Sigmoid colon (tissue), 7 donors: ENCODE data around the gene ENAH. TPM values are rescaled to one million over a fixed set of nuclear protein-coding genes. Genes with fewer than 3 reads are reported as not detected.
A peak's percentile ranks its signal among the peaks of the same experiment; 100 is the strongest.
"Not testable (repeated sequence)": the region's sequence is repeated elsewhere in the genome, so short reads cannot be mapped to it uniquely, and the experiment has no call there.

Source experiments
- DNase-seq: peaks from one replicate; pipeline ENCODE4 v3.0.0-alpha.2; 2019
- H3K27ac ChIP-seq, 4 donors: fragments of 200-600 bp; sonication (generic); one replicate each; pipeline ENCODE4 v1.5.1; 2016 to 2019; ENCODE audit warnings: mild to moderate bottlenecking in 1 of 4
- H3K27me3 ChIP-seq, 3 donors: fragments of 200-600 bp; sonication (generic); one replicate each; pipeline ENCODE4 v1.5.1; 2019; ENCODE audit warnings: mild to moderate bottlenecking in 1 of 3
- H3K36me3 ChIP-seq, 4 donors: fragments of 200-600 bp; sonication (generic); one replicate each; pipeline ENCODE4 v1.5.1; 2016 to 2019
- H3K4me1 ChIP-seq, 4 donors: fragments of 200-600 bp; sonication (generic); one replicate each; pipeline ENCODE4 v1.5.1; 2017 to 2019
- H3K4me3 ChIP-seq, 4 donors: fragments of 200-600 bp; sonication (generic); one replicate each; pipeline ENCODE4 v1.5.1; 2017 to 2019; ENCODE audit warnings: mild to moderate bottlenecking in 2 of 4, moderate library complexity in 1 of 4
- H3K9me3 ChIP-seq, 4 donors: fragments of 200-600 bp in 3 of 4; sonication (generic) in 3 of 4; one replicate each; pipeline versions ENCODE4 v1.5.1 to v1.6.1; 2013 to 2019
- CTCF ChIP-seq, 4 experiments: fragments of 450-650 bp in 3 of 4; fragments of 200-600 bp in 1 of 4; IDR thresholded peaks; one replicate each; pipeline ENCODE4 v1.5.1; 2016 to 2019; ENCODE audit warnings: antibody characterized with exemption in 4 of 4, mild to moderate bottlenecking in 3 of 4, moderate library complexity in 2 of 4
- EP300 ChIP-seq, 4 donors: sonication (generic); formaldehyde crosslinking; IDR thresholded peaks; one replicate each; pipeline ENCODE4 v1.6.1; 2017; ENCODE audit warnings: antibody characterized with exemption in 4 of 4
- POLR2A ChIP-seq, 2 donors: fragments of 450-650 bp; IDR thresholded peaks; one replicate each; pipeline ENCODE4 v1.6.1; 2016; ENCODE audit warnings: antibody characterized with exemption in 2 of 2, mild to moderate bottlenecking in 2 of 2, moderate library complexity in 2 of 2
- POLR2AphosphoS5 ChIP-seq, 4 donors: sonication (generic); formaldehyde crosslinking; IDR thresholded peaks; one replicate each; pipeline ENCODE4 v1.6.1; 2017; ENCODE audit warnings: antibody characterized with exemption in 4 of 4
- WGBS, 2 donors: extraction: QIAGEN DNeasy Blood & Tissue Kit; methylation state at CpG; one replicate each; pipeline ENCODE4 v1.1.7; 2013; 5-methylcytosine and 5-hydroxymethylcytosine counted together
- intact Hi-C: fragments of 100-400 bp; cut with DNase I; formaldehyde crosslinking; loops from one replicate; pipeline ENCODE4 v1.15.1; 2023
- polyA plus RNA-seq, 3 donors: library from polyadenylated mRNA; stranded (reverse); fragments of 200-250 nt; gene quantifications; one replicate each; pipeline ENCODE4 v1.2.3, GENCODE V29; 2013
- total RNA-seq, 4 donors: library from RNA; depleted of rRNA; stranded (reverse); fragments of >200 nt; gene quantifications; one replicate each; pipeline ENCODE4 v1.1.0, GENCODE V29; 2016
- donor health status: healthy with polysubstance abuse.
- donor health status: Bipolar disorder and iron deficiency.
- donor health status: healthy.

Gene ENAH
- total and polyA plus RNA-seq, 7 donors, result 9.6 to 197 (median 92.2) TPM

GRCh38 chr1:225638853-225639252 lies 14.1 kb downstream of the ENAH start:
- intact Hi-C loops, result no loop called here
- no peak overlapping the region for H3K4me3 ChIP-seq
- no peak for TF ChIP-seq POLR2AphosphoS5 (IDR thresholded peaks at IDR 0.05)
- no peak for TF ChIP-seq POLR2A (IDR thresholded peaks at IDR 0.05)
- no peak for TF ChIP-seq CTCF (IDR thresholded peaks at IDR 0.05)
- 94 to 95% methylated on average over 1 of the region's 1 CpG for WGBS, 2 donors
- no peaks in the 10 kb centered on the region for H3K27me3 ChIP-seq
- no peaks in the 10 kb centered on the region for H3K9me3 ChIP-seq
- no peak for DNase-seq
- no peaks in the 10 kb centered on the region for H3K36me3 ChIP-seq
- peaks cover 0 to 28% (median 18%) of the 10 kb centered on the region in 4 donors for H3K4me1 ChIP-seq
- peak overlapping the region in 1 of 4 donors; percentile 12 for H3K27ac ChIP-seq

DNA sequence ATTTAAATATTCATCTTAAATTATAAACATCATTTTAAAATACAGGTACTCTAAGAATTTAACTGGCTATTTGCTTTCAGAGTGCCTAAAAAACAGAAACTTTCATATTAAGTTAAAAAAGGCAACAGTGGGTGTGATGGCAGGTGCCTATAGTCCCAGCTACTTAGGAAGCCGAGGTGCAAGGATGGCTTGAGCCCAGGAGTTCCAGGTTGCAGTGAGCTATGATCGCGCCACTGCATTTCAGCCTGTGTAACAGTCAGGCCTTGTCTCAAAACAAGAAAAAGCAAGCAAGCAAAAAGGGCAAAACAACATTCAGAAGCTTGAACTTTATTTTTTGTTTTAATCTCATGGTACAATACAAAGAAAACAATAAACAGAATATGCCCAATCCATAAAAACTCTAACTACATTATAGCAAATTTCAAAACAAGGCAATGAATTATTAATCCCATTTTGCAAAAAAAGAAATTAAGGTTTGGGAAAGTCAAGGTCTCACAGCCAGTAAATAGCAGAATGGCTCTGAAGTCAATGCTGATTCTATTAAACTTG lies 15.2 kb downstream of the ENAH start:
- peak overlapping the region in 2 of 4 donors; percentile 0 to 5 for H3K27ac ChIP-seq
- no peak overlapping the region for H3K4me3 ChIP-seq
- no peaks in the 10 kb centered on the region for H3K27me3 ChIP-seq
- H3K9me3 ChIP-seq, result no peaks in the 10 kb centered on the region
- WGBS, 2 donors, result 96 to 97% methylated on average over 3 of the region's 3 CpGs
- H3K36me3 ChIP-seq, result no peaks in the 10 kb centered on the region
- intact Hi-C loops, result no loop called here
- peaks cover 0 to 32% (median 20%) of the 10 kb centered on the region in 4 donors for H3K4me1 ChIP-seq
- TF ChIP-seq POLR2AphosphoS5 (IDR thresholded peaks at IDR 0.05), result no peak
- TF ChIP-seq CTCF (IDR thresholded peaks at IDR 0.05), result no peak
- TF ChIP-seq EP300 (IDR thresholded peaks at IDR 0.05), result no peak
- no peak for TF ChIP-seq POLR2A (IDR thresholded peaks at IDR 0.05)
- DNase-seq, result no peak

- DNase-seq, H3K4me3 ChIP-seq, H3K9me3 ChIP-seq, intact Hi-C loops, H3K27me3 ChIP-seq, H3K36me3 ChIP-seq: not testable (repeated sequence)
- WGBS, 2 donors, result 92 to 94% methylated on average over 8 of the region's 8 CpGs
- Histone ChIP-seq H3K27ac (peak overlapping the region in 2 of 4 donors; percentile 5 to 46), H3K4me1 (peaks cover 0 to 27% (median 19%) of the 10 kb centered on the region in 4 donors)
Observed at GRCh38 chr1:225636992-225637391, 15.9 kb downstream of the ENAH start.

GRCh38 chr1:225635649-225636048 lies 17.3 kb downstream of the ENAH start:
- Histone ChIP-seq H3K9me3 (no peaks in the 10 kb centered on the region), H3K27me3 (no peaks in the 10 kb centered on the region), H3K4me1 (peaks cover 0 to 34% (median 22%) of the 10 kb centered on the region in 4 donors), H3K27ac (peak overlapping the region in 2 of 4 donors; percentile 27 to 46), H3K36me3 (no peaks in the 10 kb centered on the region), H3K4me3 (no peak overlapping the region)
- DNase-seq, result no peak
- intact Hi-C loops, result no loop called here
- TF ChIP-seq POLR2A (IDR thresholded peaks at IDR 0.05) (no peak), POLR2AphosphoS5 (IDR thresholded peaks at IDR 0.05) (no peak), EP300 (IDR thresholded peaks at IDR 0.05) (no peak), CTCF (IDR thresholded peaks at IDR 0.05) (no peak)

DNA sequence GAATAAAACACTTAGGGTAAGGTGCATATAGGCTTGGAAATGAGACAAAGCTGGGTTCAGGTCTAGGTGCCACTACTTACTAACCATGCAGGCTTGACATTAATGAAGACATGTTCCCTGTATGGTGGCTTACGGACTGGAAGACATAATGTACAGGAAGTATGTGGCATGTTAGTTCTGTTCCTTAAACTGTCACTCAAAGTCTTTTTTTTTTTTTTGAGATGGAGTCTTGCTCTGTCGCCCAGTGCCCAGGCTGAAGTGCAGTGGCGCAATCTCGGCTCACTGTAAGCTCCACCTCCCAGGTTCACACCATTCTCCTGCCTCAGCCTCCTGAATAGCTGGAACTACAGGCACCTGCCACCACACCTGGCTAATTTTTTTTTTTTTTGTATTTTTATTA lies 20.1 kb downstream of the ENAH start:
- DNase-seq, result not testable (repeated sequence)
- WGBS, 2 donors, result 87 to 93% methylated on average over 4 of the region's 4 CpGs

GRCh38 chr1:225631021-225631663 lies 21.8 kb downstream of the ENAH start:
- no peak overlapping the region for H3K4me3 ChIP-seq
- peaks cover 0 to 74% (median 48%) of the 10 kb centered on the region in 4 donors for H3K4me1 ChIP-seq
- H3K36me3 ChIP-seq, result no peaks in the 10 kb centered on the region
- no peak for DNase-seq
- H3K9me3 ChIP-seq, result no peaks in the 10 kb centered on the region
- TF ChIP-seq CTCF (IDR thresholded peaks at IDR 0.05) (no peak), POLR2A (IDR thresholded peaks at IDR 0.05) (no peak), POLR2AphosphoS5 (IDR thresholded peaks at IDR 0.05) (no peak), EP300 (IDR thresholded peaks at IDR 0.05) (no peak)
- peak overlapping the region in 1 of 4 donors; percentile 3 for H3K27ac ChIP-seq
- no peaks in the 10 kb centered on the region for H3K27me3 ChIP-seq
- WGBS, 2 donors, result 70 to 91% methylated on average over 6 of the region's 6 CpGs
- intact Hi-C loops, result no loop called here

More for the DNA sequence above, 20.1 kb downstream of the ENAH start:
- H3K4me3 ChIP-seq, H3K27ac ChIP-seq, intact Hi-C loops, H3K27me3 ChIP-seq, H3K36me3 ChIP-seq, H3K9me3 ChIP-seq: not testable (repeated sequence)
- peaks cover 0 to 63% (median 35%) of the 10 kb centered on the region in 4 donors for H3K4me1 ChIP-seq
